Heart right ventricle (tissue), 16 donors: ENCODE measurements around the gene PTPRN2. TPM values are rescaled to one million over a fixed set of nuclear protein-coding genes. Genes with fewer than 3 reads are reported as not detected.

Source experiments
- ATAC-seq, 8 donors: fragments of 200-7000 bp; cut with Tn5 transposase; one replicate each; pipeline ENCODE4 v1.9.1; 2020; ENCODE audit warnings: mild to moderate bottlenecking in 8 of 8, moderate library complexity in 8 of 8, moderate number of reproducible peaks in 1 of 8
- DNase-seq, 2 donors: peaks; one replicate each; pipeline ENCODE4 v3.0.0-alpha.2; 2020
- H3K27ac ChIP-seq, 10 donors: fragments of 200-600 bp; sonication (generic) in 2 of 10; one replicate each; pipeline versions ENCODE4 v1.5.0 to v1.8.0; 2020 to 2022; ENCODE audit warnings: mild to moderate bottlenecking in 3 of 10
- H3K27me3 ChIP-seq, 7 donors: fragments of 200-600 bp; one replicate each; pipeline ENCODE4 v1.8.0; 2021 to 2022; ENCODE audit warnings: mild to moderate bottlenecking in 2 of 7
- H3K36me3 ChIP-seq, 9 donors: fragments of 200-600 bp; sonication (generic) in 1 of 9; one replicate each; pipeline versions ENCODE4 v1.5.0 to v1.8.0; 2020 to 2022; ENCODE audit warnings: mild to moderate bottlenecking in 2 of 9
- H3K4me1 ChIP-seq, 9 donors: fragments of 200-600 bp; sonication (generic) in 1 of 9; one replicate each; pipeline versions ENCODE4 v1.5.0 to v1.8.0; 2020 to 2022; ENCODE audit warnings: mild to moderate bottlenecking in 4 of 9
- H3K4me3 ChIP-seq, 10 donors: fragments of 200-600 bp; sonication (generic) in 2 of 10; one replicate each; pipeline versions ENCODE4 v1.5.0 to v1.8.0; 2020 to 2022; ENCODE audit warnings: mild to moderate bottlenecking in 7 of 10, moderate library complexity in 2 of 10
- H3K9me3 ChIP-seq, 11 donors: fragments of 200-600 bp in 10 of 11; sonication (generic) in 2 of 11; one replicate each; pipeline versions ENCODE4 v1.5.0 to v1.8.0; 2013 to 2022; ENCODE audit warnings: mild to moderate bottlenecking in 2 of 11, control low read depth in 1 of 11, moderate library complexity in 1 of 11
- CTCF ChIP-seq, 9 donors: fragments of 200-600 bp; sonication (generic) in 2 of 9; IDR thresholded peaks; one replicate each; pipeline versions ENCODE4 v1.5.0 to v1.8.0; 2021 to 2022; ENCODE audit warnings: antibody characterized with exemption in 9 of 9, mild to moderate bottlenecking in 5 of 9, moderate library complexity in 1 of 9
- WGBS, 2 donors: extraction: QIAGEN DNeasy Blood & Tissue Kit; methylation state at CpG; one replicate each; pipeline ENCODE4 v1.1.7; 2013; ENCODE audit warnings: inconsistent platforms in 1 of 2; 5-methylcytosine and 5-hydroxymethylcytosine counted together
- intact Hi-C, 10 donors: fragments of 100-400 bp; cut with DNase I; formaldehyde crosslinking; loops; one replicate each; pipeline versions ENCODE4 v1.11.1 to v1.14.2; 2022
- polyA plus RNA-seq, 2 donors: library from polyadenylated mRNA; stranded (reverse); fragments of 200-250 nt; gene quantifications; one replicate each; pipeline ENCODE4 v1.2.3, GENCODE V29; 2013
- total RNA-seq, 10 donors: library from RNA; stranded (reverse); fragmentation: NEBNext Ultra II Directional in 3 of 10; extraction: Animal tissue kit (Norgen Biotek cat#: 25700) in 3 of 10; gene quantifications; one replicate each; pipeline versions ENCODE4 v1.2.1 to v1.2.4, GENCODE V29; 2021 to 2023
- donor health status: Arrhythmogenic right ventricular cardiomyopathy.
- donor health status: ischemic (EF 13 %, LVEDD 7.1; RV severe dilation, severe dysfunction).
- donor health status: healthy with polysubstance abuse.
- donor health status: DM: no; HTN: yes; CAD: no.
- donor health status: DM: no; HTN: no; CAD: no.
- donor health status: ischemic (EF 25% LVEDD 6.9; RV normal size, moderate dysfunction).
- donor health status: ischemic (EF 25% LVEDD 5.7; RV mildly dilated, moderate dysfunction).
- donor health status: healthy.
- donor health status: DM: yes; HTN: yes; CAD: no.
- donor health status: Ischemic cardiomyopathy.
- donor health status: ischemic (EF 35%, LVEDD 5.7; RV mildly dilated, moderate dysfunction).
- donor health status: nonischemic (EF 11% LVEDD 7.7; RV severe dilation, severe dysfunction).
- donor health status: DM: yes; HTN: yes; CAD: no.
- donor health status: PGD.
- donor health status: ischemic (EF 29% LVEDD 5.4; RV normal size, mild dysfunction).
- donor health status: nonischemic (EF 23%, LVEDD 6.1; RV moderate dilation, normal function).

PTPRN2 gene
- total and polyA plus RNA-seq, 12 donors: 0.82 to 1.8 (median 1.3) TPM

- H3K36me3 ChIP-seq: no peaks in the 10 kb centered on the region
- H3K9me3 ChIP-seq: peaks cover 0 to 24% (median under 1%) of the 10 kb centered on the region in 11 donors
- peaks cover 0 to 47% (median 18%) of the 10 kb centered on the region in 7 donors for H3K27me3 ChIP-seq
- H3K27ac ChIP-seq: no peak overlapping the region
- no peak for DNase-seq
- H3K4me3 ChIP-seq: no peak overlapping the region
- no peaks in the 10 kb centered on the region for H3K4me1 ChIP-seq
- ATAC-seq: no peak
- 92 to 94% methylated on average over 14 of the region's 14 CpGs for WGBS, 2 donors
- no peak for TF ChIP-seq CTCF (IDR thresholded peaks at IDR 0.05)
- intact Hi-C loops: no loop called here
Measured at GRCh38 chr7:158505683-158506082, 81.9 kb downstream of the PTPRN2 start.

- Histone ChIP-seq H3K4me3 (no peak overlapping the region), H3K27ac (no peak overlapping the region), H3K27me3 (peaks cover 0 to 79% (median 26%) of the 10 kb centered on the region in 7 donors), H3K9me3 (peaks cover 0 to 17% (median 0%) of the 10 kb centered on the region in 11 donors), H3K4me1 (no peaks in the 10 kb centered on the region), H3K36me3 (no peaks in the 10 kb centered on the region)
- intact Hi-C loops: no loop called here
- DNase-seq (no peak), ATAC-seq (no peak)
- 76 to 80% methylated on average over 11 of the region's 11 CpGs for WGBS, 2 donors
- TF ChIP-seq CTCF (IDR thresholded peaks at IDR 0.05): no peak
Measured at GRCh38 chr7:158502068-158502750, 85.4 kb downstream of the PTPRN2 start.

- intact Hi-C loops: no loop called here
- no peak for ATAC-seq
- WGBS, 2 donors: 80 to 81% methylated on average over 28 of the region's 28 CpGs
Measured at GRCh38 chr7:158501393-158502067, 86.1 kb downstream of the PTPRN2 start.

GRCh38 chr7:158500651-158501052, 87.0 kb downstream of the PTPRN2 start:
- Histone ChIP-seq H3K27ac (no peak overlapping the region), H3K36me3 (no peaks in the 10 kb centered on the region), H3K9me3 (peaks cover 0 to 12% (median 0%) of the 10 kb centered on the region in 11 donors), H3K4me1 (no peaks in the 10 kb centered on the region), H3K4me3 (peak overlapping the region in 1 of 10 donors; percentile 17), H3K27me3 (peaks cover 0 to 68% (median 27%) of the 10 kb centered on the region in 7 donors)
- 42 to 50% methylated on average over 29 of the region's 29 CpGs for WGBS, 2 donors
- no peak for DNase-seq
- TF ChIP-seq CTCF (IDR thresholded peaks at IDR 0.05): no peak
- intact Hi-C loops: no loop called here
- ATAC-seq: no peak

More at GRCh38 chr7:158501393-158502067, 86.1 kb downstream of the PTPRN2 start:
- Histone ChIP-seq H3K9me3 (peaks cover 0 to 17% (median 0%) of the 10 kb centered on the region in 11 donors), H3K27me3 (peaks cover 0 to 74% (median 27%) of the 10 kb centered on the region in 7 donors), H3K27ac (no peak overlapping the region), H3K4me3 (no peak overlapping the region), H3K36me3 (no peaks in the 10 kb centered on the region), H3K4me1 (no peaks in the 10 kb centered on the region)
- no peak for TF ChIP-seq CTCF (IDR thresholded peaks at IDR 0.05)
- no peak for DNase-seq
